Measurements from ENCODE around the gene SYS1.

SYS1 gene

DNA sequence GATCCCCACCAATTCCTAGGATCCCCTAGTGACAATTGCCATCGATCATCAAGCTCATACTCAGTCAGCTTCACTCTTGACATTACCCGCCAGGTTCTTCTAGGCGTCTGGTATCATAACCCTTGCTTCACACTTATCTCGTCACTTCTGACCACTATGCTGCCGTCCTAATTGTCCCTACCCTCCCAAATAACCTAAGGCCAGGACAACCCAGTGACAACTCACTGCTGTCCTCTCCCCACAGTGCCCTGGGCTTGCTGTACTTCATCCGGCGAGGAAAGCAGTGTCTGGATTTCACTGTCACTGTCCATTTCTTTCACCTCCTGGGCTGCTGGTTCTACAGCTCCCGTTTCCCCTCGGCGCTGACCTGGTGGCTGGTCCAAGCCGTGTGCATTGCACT, 3.7 kb downstream of the SYS1 start:
- Histone ChIP-seq H3K27ac (peak overlapping the region in 9 of 11 experiments; percentile 81 to 99 (median 95); a peak in 18 of 22 replicates), H4K20me1 (peaks cover 4 to 76% (median 18%) of the 10 kb centered on the region in 11 experiments; a peak in 16 of 22 replicates), H3K36me3 (peaks cover 20 to 45% (median 31%) of the 10 kb centered on the region in 11 experiments), H3K9me3 (replicated peaks in 1 of 11) (no peaks in the 10 kb centered on the region), H3K9ac (peak overlapping the region in 6 of 11 experiments; percentile 9 to 89 (median 84); a peak in 11 of 22 replicates), H3K27me3 (peaks cover 0 to 13% (median 8%) of the 10 kb centered on the region in 11 experiments; a peak in 8 of 22 replicates), H3K4me3 (peak overlapping the region in 2 of 10 experiments; percentile 49 to 58; a peak in 2 of 20 replicates), H3K4me2 (peak overlapping the region; percentile 84 to 99 (median 94)), H3K4me1 (peaks cover 75 to 85% (median 83%) of the 10 kb centered on the region in 10 experiments)
- TF ChIP-seq Cebpa-rat (IDR thresholded peaks at IDR 0.05), result no peak

DNA sequence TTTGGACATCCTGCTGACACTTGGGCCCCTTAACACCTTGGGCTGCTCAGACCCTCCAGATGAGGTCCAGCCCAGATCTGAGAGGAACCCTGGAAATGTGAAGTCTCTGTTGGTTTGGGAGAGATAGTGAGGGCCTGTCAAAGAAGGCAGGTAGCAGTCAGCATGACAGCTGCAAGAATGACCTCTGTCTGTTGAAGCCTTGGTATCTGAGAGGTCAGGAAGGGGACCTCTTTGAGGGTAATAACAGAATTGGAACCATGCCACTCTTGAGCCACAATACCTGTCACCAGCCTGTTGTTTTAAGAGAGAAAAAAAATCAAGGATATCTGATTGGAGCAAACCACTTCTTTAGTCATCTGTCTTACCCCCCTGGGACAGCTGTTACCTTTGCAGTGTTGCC, 4.2 kb downstream of the SYS1 start:
- peak overlapping the region; percentile 84 to 99 (median 94) for H3K4me2 ChIP-seq
- peak overlapping the region in 6 of 10 experiments; percentile 38 to 58 (median 50); a peak in 8 of 20 replicates for H3K4me3 ChIP-seq
- TF ChIP-seq Cebpa-rat (IDR thresholded peaks at IDR 0.05), result no peak
- H3K27me3 ChIP-seq, result peaks cover 0 to 17% (median 8%) of the 10 kb centered on the region in 11 experiments; a peak in 9 of 22 replicates
- no peaks in the 10 kb centered on the region for H3K9me3 ChIP-seq (replicated peaks in 1 of 11)
- H3K36me3 ChIP-seq, result peaks cover 20 to 48% (median 31%) of the 10 kb centered on the region in 11 experiments
- H3K27ac ChIP-seq, result peak overlapping the region in 9 of 11 experiments; percentile 81 to 99 (median 95); a peak in 18 of 22 replicates
- H3K4me1 ChIP-seq, result peaks cover 70 to 80% (median 78%) of the 10 kb centered on the region in 10 experiments
- peak overlapping the region in 8 of 11 experiments; percentile 76 to 89 (median 84); a peak in 16 of 22 replicates for H3K9ac ChIP-seq
- peaks cover 4 to 81% (median 18%) of the 10 kb centered on the region in 11 experiments; a peak in 16 of 22 replicates for H4K20me1 ChIP-seq

DNA sequence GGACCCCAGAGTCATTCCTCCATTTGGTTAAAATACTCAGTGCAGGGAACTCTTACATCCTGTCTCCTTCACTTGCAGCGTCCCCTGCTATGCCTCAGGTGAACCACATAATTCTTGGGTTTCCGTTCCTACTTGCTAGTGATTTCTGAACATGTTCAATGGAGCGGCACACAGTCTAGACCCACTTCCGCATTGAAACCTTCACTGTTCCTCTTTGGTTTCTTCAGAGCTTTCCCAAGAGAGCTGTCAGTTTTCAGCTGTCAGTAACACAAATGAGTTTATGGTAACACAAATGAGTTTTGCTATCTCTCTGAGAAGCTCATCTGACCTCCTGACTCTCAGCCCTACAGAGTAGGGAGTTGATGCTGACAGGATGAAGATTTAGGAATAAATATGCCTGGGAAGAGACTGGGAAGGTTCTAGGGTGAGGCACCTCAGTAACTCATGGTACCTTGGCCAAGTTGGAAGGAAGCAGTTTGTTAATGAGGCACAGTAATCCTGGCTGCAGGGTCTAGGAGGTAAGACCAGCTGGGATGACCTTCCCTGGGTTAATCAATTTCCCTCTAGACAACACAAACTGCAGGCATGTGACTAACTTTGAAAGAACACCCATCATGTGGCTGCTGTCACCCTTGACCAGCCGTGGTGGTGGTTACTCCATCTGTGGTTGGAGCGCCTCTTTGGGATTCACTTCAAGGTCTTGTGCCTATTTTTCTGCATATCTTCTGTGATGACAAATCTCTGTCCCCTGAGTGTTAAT, 5.4 kb downstream of the SYS1 start:
- Histone ChIP-seq H3K4me1 (peaks cover 70 to 80% (median 78%) of the 10 kb centered on the region in 10 experiments), H3K4me2 (peak overlapping the region; percentile 84 to 99 (median 94)), H4K20me1 (peaks cover 4 to 89% (median 18%) of the 10 kb centered on the region in 11 experiments; a peak in 16 of 22 replicates), H3K27ac (peak overlapping the region; percentile 67 to 99 (median 95); a peak in 21 of 22 replicates), H3K9me3 (replicated peaks in 1 of 11) (no peaks in the 10 kb centered on the region), H3K27me3 (peaks cover 0 to 24% (median 8%) of the 10 kb centered on the region in 11 experiments; a peak in 10 of 22 replicates), H3K4me3 (peak overlapping the region in 9 of 10 experiments; percentile 11 to 58 (median 48); a peak in 11 of 20 replicates), H3K9ac (peak overlapping the region; percentile 59 to 89 (median 82); a peak in 21 of 22 replicates), H3K36me3 (peaks cover 20 to 51% (median 31%) of the 10 kb centered on the region in 11 experiments)
- TF ChIP-seq Cebpa-rat (IDR thresholded peaks at IDR 0.05), result peak in 9 of 11 experiments; percentile 29 to 90 (median 59); a peak in 16 of 22 replicates

DNA sequence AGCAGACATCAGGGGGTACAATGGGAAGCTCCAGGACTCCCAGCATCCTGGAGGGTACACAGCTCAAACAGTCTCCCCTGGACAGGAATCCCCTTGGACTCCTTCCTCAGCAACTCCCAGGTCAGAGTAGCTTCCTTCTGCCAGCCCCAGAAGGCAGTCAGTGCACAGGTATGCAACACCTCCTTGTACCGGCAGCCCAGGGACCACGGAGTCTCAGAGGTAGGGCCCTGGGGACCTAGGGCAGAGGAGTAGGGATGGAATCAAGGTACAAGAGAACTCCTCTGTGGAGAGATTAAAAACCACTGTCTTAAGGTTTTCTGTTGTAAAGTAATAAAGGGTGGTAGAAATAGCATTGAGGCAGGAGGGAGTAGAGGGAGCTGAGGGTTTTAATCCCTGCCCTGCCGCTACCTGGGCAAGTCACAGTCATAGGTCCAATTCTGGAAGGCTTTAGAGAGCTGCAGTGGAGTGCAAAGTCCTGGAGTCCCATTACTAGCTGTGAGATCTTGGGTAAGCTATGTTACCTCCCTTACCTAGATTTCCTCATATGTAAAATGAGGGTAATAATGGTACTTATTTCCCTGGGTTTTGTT, 7.7 kb downstream of the SYS1 start:
- 0 out of 22 replicates have a peak overlapping the region, but pooled peaks of 1 of the 11 experiments have one; percentile 1 for H3K9ac ChIP-seq
- TF ChIP-seq Cebpa-rat (IDR thresholded peaks at IDR 0.05), result no peak
- H3K4me1 ChIP-seq, result peaks cover 48 to 80% (median 75%) of the 10 kb centered on the region in 10 experiments
- H3K36me3 ChIP-seq, result peaks cover 17 to 47% (median 26%) of the 10 kb centered on the region in 11 experiments
- H3K9me3 ChIP-seq (replicated peaks in 1 of 11), result no peaks in the 10 kb centered on the region
- H3K4me2 ChIP-seq, result peak overlapping the region in 10 of 11 experiments; percentile 2 to 97 (median 94); a peak in 18 of 22 replicates
- peaks cover 0 to 24% (median 8%) of the 10 kb centered on the region in 11 experiments; a peak in 10 of 22 replicates for H3K27me3 ChIP-seq
- no peak overlapping the region for H3K4me3 ChIP-seq
- peaks cover 4 to 85% (median 20%) of the 10 kb centered on the region in 11 experiments; a peak in 17 of 22 replicates for H4K20me1 ChIP-seq
- peak overlapping the region in 8 of 11 experiments; percentile 20 to 99 (median 95); a peak in 10 of 22 replicates for H3K27ac ChIP-seq

DNA sequence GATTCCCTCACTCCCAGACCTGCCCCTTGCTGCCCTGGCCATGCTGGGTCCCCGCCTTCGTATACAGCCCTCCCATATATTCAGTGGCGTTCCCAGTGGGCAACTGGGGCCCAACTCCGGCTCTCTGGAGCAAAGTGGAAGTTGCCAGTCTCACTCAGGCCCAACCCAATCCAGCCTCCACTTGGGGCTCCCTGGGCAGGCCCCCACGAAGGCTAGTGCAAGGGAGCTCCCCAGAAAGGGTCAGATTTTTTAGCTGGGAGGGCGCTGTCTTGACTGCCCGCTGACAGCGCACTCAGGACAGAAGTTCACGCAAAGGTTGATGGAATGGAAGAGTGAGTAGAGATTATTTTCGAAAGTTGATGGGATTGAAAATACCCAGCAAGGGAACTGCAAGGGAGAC, 9.3 kb downstream of the SYS1 start:
- peak overlapping the region in 1 of 11 experiments; percentile 13; a peak in 1 of 22 replicates for H3K4me2 ChIP-seq
- H3K27ac ChIP-seq, result no peak overlapping the region
- TF ChIP-seq Cebpa-rat (IDR thresholded peaks at IDR 0.05), result no peak
- peaks cover 33 to 67% (median 59%) of the 10 kb centered on the region in 10 experiments for H3K4me1 ChIP-seq
- H3K9ac ChIP-seq, result no peak overlapping the region
- no peak overlapping the region for H3K4me3 ChIP-seq
- H3K27me3 ChIP-seq, result peaks cover 0 to 24% (median 8%) of the 10 kb centered on the region in 11 experiments; a peak in 10 of 22 replicates
- no peaks in the 10 kb centered on the region for H3K9me3 ChIP-seq (replicated peaks in 1 of 11)
- peaks cover 4 to 69% (median 18%) of the 10 kb centered on the region in 11 experiments; a peak in 16 of 22 replicates for H4K20me1 ChIP-seq
- peaks cover 1 to 31% (median 10%) of the 10 kb centered on the region in 11 experiments; a peak in 15 of 22 replicates for H3K36me3 ChIP-seq

DNA sequence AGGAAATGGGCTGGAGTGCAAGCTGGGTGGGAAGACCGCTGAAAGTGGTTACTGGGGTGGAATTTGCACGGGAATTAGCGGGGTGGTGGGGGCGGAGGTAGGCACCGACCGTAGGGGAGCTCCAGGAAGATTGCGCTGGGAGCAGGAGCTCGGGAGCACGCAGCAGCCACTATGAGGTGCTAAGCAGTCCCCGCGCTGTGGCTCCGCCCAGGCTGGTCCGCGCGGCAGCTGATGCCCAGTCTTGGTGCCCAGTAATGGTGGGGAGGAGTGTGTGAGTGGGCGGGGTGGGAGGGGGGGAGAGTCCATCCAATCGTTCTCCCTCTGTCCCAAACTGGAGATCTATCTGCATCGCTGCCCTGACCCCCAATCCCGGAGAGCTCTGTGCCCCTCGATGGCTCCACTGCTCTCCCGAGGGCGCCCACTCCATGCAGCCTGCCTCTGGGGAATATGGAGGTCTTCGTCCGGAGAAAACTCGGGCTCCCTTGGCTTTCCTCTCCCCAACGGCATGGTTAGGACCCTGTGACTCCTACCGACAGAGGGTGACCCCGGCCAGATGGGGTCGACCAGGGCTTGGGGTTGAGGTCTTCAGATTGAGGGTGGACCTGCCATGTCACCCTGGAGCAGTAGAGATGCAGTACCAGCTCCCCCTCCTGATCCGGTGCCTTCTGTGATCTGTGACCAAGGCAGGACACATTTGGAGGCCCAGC, 9.8 kb downstream of the SYS1 start:
- TF ChIP-seq Cebpa-rat (IDR thresholded peaks at IDR 0.05), result no peak
- Histone ChIP-seq H3K4me2 (peak overlapping the region; percentile 55 to 85 (median 76)), H3K9ac (peak overlapping the region in 1 of 11 experiments; percentile 51; a peak in 1 of 22 replicates), H3K4me1 (peaks cover 27 to 67% (median 54%) of the 10 kb centered on the region in 10 experiments), H3K36me3 (peaks cover 0 to 28% (median 8%) of the 10 kb centered on the region in 11 experiments; a peak in 6 of 22 replicates), H4K20me1 (peaks cover 2 to 63% (median 12%) of the 10 kb centered on the region in 11 experiments; a peak in 16 of 22 replicates), H3K27ac (peak overlapping the region in 2 of 11 experiments; percentile 1 to 39; a peak in 1 of 22 replicates), H3K9me3 (replicated peaks in 1 of 11) (no peaks in the 10 kb centered on the region), H3K27me3 (peaks cover 0 to 24% (median 8%) of the 10 kb centered on the region in 11 experiments; a peak in 10 of 22 replicates), H3K4me3 (no peak overlapping the region; a peak in 1 of 20 replicates)

DNA sequence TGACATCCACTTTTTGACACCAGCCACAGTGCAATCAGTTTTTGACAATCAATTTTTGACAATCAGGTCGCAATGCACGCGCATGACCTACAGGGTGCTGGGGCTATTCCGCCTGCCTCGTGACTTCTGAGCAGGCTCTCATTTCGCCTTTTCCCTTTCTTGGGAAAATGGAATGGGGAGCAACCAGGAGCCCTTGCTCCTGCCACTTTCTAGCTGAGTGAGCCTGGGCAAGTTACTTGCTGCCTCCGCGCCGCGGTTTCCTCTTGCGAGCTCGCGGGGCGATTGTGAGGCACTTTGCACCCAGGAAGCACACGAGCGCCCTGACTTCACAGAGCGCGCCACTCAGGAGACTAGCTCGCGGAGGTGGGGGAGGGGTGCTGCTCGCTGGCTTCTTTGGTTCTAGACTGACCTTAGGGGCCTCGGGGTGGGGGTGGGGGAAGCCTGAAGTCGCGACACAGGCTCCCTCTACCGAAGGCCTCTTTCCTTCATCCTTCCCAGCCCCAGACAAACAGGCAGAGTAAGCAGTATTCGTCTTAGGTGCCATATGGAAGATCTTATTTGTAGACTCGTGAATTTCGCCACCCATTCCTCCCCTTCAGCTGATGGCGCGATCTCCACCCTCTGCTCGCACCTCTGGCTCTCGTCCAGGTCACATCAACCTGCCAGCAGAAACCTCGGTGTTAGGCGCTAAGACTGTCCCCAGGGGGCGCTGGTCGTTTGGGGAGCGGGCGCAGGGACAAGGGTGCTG, 10.6 kb downstream of the SYS1 start:
- peak overlapping the region in 2 of 11 experiments; percentile 1 to 39; a peak in 2 of 22 replicates for H3K27ac ChIP-seq
- H3K4me3 ChIP-seq, result peak overlapping the region in 4 of 10 experiments; percentile 31 to 50 (median 38); a peak in 6 of 20 replicates
- TF ChIP-seq Cebpa-rat (IDR thresholded peaks at IDR 0.05), result no peak
- H4K20me1 ChIP-seq, result peaks cover 0 to 56% (median 11%) of the 10 kb centered on the region in 11 experiments; a peak in 13 of 22 replicates
- peak overlapping the region in 3 of 11 experiments; percentile 2 to 51 (median 23); a peak in 2 of 22 replicates for H3K9ac ChIP-seq
- peak overlapping the region; percentile 55 to 85 (median 76) for H3K4me2 ChIP-seq
- H3K27me3 ChIP-seq, result peaks cover 0 to 24% (median 8%) of the 10 kb centered on the region in 11 experiments; a peak in 10 of 22 replicates
- peaks cover 20 to 68% (median 49%) of the 10 kb centered on the region in 10 experiments for H3K4me1 ChIP-seq
- H3K36me3 ChIP-seq, result peaks cover 0 to 28% (median 8%) of the 10 kb centered on the region in 11 experiments; a peak in 6 of 22 replicates
- no peaks in the 10 kb centered on the region for H3K9me3 ChIP-seq (replicated peaks in 1 of 11)
